ENCODE data around the gene UBE2Q2.
"Not testable (repeated sequence)": the region's sequence is repeated elsewhere in the genome, so short reads cannot be mapped to it uniquely, and the experiment has no call there.

UBE2Q2 gene

GRCh38 chr15:75895731-75896130 is 52.5 kb downstream of the UBE2Q2 start:
- H3K4me3 ChIP-seq (ENCODE audit: low read length): no peak overlapping the region
- no peak for DNase-seq (ENCODE audit: low read depth)
- TF ChIP-seq, protein P1, sequence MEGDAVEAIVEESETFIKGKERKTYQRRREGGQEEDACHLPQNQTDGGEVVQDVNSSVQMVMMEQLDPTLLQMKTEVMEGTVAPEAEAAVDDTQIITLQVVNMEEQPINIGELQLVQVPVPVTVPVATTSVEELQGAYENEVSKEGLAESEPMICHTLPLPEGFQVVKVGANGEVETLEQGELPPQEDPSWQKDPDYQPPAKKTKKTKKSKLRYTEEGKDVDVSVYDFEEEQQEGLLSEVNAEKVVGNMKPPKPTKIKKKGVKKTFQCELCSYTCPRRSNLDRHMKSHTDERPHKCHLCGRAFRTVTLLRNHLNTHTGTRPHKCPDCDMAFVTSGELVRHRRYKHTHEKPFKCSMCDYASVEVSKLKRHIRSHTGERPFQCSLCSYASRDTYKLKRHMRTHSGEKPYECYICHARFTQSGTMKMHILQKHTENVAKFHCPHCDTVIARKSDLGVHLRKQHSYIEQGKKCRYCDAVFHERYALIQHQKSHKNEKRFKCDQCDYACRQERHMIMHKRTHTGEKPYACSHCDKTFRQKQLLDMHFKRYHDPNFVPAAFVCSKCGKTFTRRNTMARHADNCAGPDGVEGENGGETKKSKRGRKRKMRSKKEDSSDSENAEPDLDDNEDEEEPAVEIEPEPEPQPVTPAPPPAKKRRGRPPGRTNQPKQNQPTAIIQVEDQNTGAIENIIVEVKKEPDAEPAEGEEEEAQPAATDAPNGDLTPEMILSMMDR (IDR thresholded peaks at IDR 0.05; ENCODE audit: insufficient read depth, low read depth, low read length, missing control alignments): no peak

GRCh38 chr15:75900577-75900976 is 57.3 kb downstream of the UBE2Q2 start:
- H3K4me3 ChIP-seq (ENCODE audit: low read length): no peak overlapping the region
- DNase-seq (ENCODE audit: low read depth): no peak
- TF ChIP-seq, protein P1 (IDR thresholded peaks at IDR 0.05; ENCODE audit: insufficient read depth, low read depth, low read length, missing control alignments): no peak

- DNase-seq (ENCODE audit: low read depth): no peak
- TF ChIP-seq, protein P1 (IDR thresholded peaks at IDR 0.05; ENCODE audit: insufficient read depth, low read depth, low read length, missing control alignments): no peak
- no peak overlapping the region for H3K4me3 ChIP-seq (ENCODE audit: low read length)
These were observed 58.9 kb downstream of the UBE2Q2 start for GRCh38 chr15:75902129-75902557.

DNA sequence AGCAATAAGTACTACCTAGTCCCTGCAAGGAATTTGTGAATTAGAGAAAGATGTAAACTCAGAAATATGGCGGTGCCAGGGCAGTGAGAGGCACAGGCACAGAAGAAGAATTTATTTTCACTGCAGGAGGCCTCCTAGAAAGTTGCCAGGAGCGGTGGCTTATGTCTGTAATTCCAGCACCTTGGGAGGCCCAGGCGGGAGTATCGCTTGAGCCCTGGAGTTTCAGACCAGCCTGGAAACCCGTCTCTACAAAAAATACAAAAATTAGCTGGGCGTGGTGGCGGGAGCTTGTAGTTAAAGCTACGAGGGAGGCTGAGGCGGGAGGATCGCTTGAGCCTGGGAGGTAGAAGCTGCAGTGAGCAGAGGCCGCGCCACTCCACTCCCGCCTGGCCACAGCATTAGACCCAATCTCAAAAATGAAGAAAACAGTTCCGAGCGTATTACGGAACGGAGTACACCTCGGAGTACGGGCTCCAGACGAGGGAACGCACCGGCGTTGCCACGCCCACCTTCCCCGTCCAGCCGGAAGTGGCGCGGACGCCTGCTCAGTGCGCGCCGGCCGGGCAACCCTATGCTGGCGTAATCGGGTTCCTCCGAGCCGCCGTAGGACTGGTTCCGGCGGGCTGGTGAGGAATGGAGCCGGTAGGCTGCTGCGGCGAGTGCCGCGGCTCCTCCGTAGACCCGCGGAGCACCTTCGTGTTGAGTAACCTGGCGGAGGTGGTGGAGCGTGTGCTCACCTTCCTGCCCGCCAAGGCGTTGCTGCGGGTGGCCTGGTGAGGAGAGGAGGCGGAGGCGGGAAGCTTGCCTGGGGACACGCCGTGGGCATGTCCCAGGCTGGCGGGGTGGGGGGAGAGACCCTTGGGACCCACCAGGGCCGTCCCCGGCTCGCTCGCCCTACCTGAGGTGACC is 60.3 kb downstream of the UBE2Q2 start, which contains the start of gene FBXO22:
Gene FBXO22 (plus strand): TSS at position 548 of the 909 bp plus-strand sequence. CDS start 86 bp downstream, at position 634.
- DNase-seq (ENCODE audit: low read depth): peak; percentile 95

GRCh38 chr15:75905231-75905630 is 62.0 kb downstream of the UBE2Q2 start:
- peak overlapping the region; percentile 23 for H3K4me3 ChIP-seq (ENCODE audit: low read length)
- no peak for DNase-seq (ENCODE audit: low read depth)
- TF ChIP-seq, protein P1 (IDR thresholded peaks at IDR 0.05; ENCODE audit: insufficient read depth, low read depth, low read length, missing control alignments): no peak

More for the DNA sequence above, 60.3 kb downstream of the UBE2Q2 start, which contains the start of gene FBXO22:
- H3K4me3 ChIP-seq (ENCODE audit: low read length): peak within 1 kb of the TSS; percentile 94
- TF ChIP-seq, protein P1 (IDR thresholded peaks at IDR 0.05; ENCODE audit: insufficient read depth, low read depth, low read length, missing control alignments): no peak

DNA sequence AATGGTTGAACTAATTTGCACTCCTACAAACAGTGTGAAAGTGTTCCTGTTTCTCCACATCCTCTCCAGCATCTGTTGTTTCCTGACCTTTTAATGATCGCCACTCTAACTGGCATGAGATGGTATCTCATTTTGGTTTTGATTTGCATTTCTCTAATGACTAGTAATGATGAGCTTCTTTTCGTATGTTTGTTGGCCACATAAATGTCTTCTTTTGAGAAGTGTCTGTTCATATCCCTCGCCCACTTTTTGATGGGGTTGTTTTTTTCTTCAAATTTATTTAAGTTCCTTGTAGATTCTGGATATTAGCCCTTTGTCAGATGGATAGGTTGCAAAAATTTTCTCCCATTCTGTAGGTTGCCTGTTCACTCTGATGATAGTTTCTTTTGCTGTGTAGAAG is 67.1 kb downstream of the UBE2Q2 start:
- DNase-seq (ENCODE audit: low read depth); H3K4me3 ChIP-seq (ENCODE audit: low read length): not testable (repeated sequence)

- no peak for DNase-seq (ENCODE audit: low read depth)
- TF ChIP-seq, protein P1 (IDR thresholded peaks at IDR 0.05; ENCODE audit: insufficient read depth, low read depth, low read length, missing control alignments): no peak
- H3K4me3 ChIP-seq (ENCODE audit: low read length): no peak overlapping the region
These were observed 73.7 kb downstream of the UBE2Q2 start for GRCh38 chr15:75916978-75917377.

Data from epithelial cell of esophagus (primary cell).